ENCODE data around the gene TEAD1. TPM values are rescaled to one million over a fixed set of nuclear protein-coding genes. Genes with fewer than 3 reads are reported as not detected.

Gene TEAD1
- total RNA-seq, 2 experiments from 2014 or later, result 5.6 to 10.8 TPM

DNA sequence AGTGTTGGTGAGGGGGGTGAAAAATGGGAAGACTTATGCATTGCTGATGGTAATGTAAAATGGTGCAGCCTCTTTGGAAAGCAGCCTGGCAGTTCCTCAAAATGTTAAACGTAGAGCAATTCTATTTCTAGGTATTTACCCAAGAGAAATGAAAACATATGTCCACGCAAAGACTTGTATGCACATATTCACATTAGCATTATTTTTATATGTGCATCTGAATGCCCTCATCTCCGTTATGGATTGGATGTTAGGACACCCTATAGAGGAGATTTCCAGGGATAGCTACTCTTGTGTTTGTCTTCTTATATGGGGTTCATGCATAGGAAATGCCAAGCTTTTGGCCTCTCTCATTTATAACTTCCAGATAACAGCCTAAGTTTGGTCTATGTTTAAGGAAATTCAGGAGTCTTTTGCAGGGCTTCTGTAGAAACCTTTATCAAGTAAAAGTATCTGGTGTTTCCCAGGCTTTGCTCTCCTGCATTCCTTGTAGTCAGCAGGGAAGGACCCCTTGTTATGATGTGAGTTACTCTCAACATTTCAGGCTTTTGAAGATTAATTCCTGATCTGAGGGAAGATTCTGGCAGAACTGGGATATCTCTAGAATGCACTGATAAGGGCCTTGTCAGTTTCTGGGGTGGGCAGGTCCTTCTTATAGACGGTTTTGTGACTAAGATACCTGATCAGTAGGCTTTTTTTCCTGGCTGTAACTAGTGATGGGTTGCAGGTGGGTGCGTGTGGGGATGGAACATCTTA lies 116.8 kb downstream of the TEAD1 start:
- no peak for DNase-seq (ENCODE audit: low spot score)
- BruUV-seq (replicated peaks), result no TSS peak
- no peak overlapping the region for H2AFZ ChIP-seq (ENCODE audit: low read length)
- ChIA-PET POLR2A (no interaction called here), CTCF (ENCODE audit: unreplicated experiment) (no interaction called here)
- no peaks in the 10 kb centered on the region for H3K9me3 ChIP-seq (ENCODE audit: low read length)
- H4K20me1 ChIP-seq (ENCODE audit: insufficient read depth, low read length), result no peaks in the 10 kb centered on the region
- intact Hi-C loops (cut with micrococcal nuclease; ENCODE audit: unreplicated experiment), result no loop called here
- no peaks in the 10 kb centered on the region for H3K9me2 ChIP-seq (ENCODE audit: insufficient read depth, low read length)
- H3K36me3 ChIP-seq (ENCODE audit: insufficient read depth, low read length), result no peaks in the 10 kb centered on the region
- H3K4me2 ChIP-seq (ENCODE audit: low read length), result no peak overlapping the region
- no peaks in the 10 kb centered on the region for H3K79me2 ChIP-seq (ENCODE audit: insufficient read depth, low read depth, low read length)
- TF ChIP-seq CTCF (conservative IDR thresholded peaks at IDR 0.05; ENCODE audit: low read length) (no peak), EZH2phosphoT487 (IDR thresholded peaks at IDR 0.05; ENCODE audit: borderline replicate concordance, low read depth, low read length) (no peak)
- H3K4me3 ChIP-seq (ENCODE audit: low read depth, low read length, poor library complexity, severe bottlenecking), result no peak overlapping the region
- no peak overlapping the region for H3K27ac ChIP-seq (ENCODE audit: low read depth, low read length, poor library complexity, severe bottlenecking)
- H3K4me1 ChIP-seq (ENCODE audit: insufficient read depth, low read length, poor library complexity, severe bottlenecking), result no peaks in the 10 kb centered on the region

- no peaks in the 10 kb centered on the region for H3K4me1 ChIP-seq (ENCODE audit: insufficient read depth, low read length, poor library complexity, severe bottlenecking)
- H3K9me3 ChIP-seq (ENCODE audit: low read length), result no peaks in the 10 kb centered on the region
- no peaks in the 10 kb centered on the region for H3K36me3 ChIP-seq (ENCODE audit: insufficient read depth, low read length)
- H3K4me2 ChIP-seq (ENCODE audit: low read length), result no peak overlapping the region
- H3K9me2 ChIP-seq (ENCODE audit: insufficient read depth, low read length), result no peaks in the 10 kb centered on the region
- no TSS peak for BruUV-seq (replicated peaks)
- POLR2A ChIA-PET, result no interaction called here
- no peak overlapping the region for H3K27ac ChIP-seq (ENCODE audit: low read depth, low read length, poor library complexity, severe bottlenecking)
- CTCF ChIA-PET (ENCODE audit: unreplicated experiment), result no interaction called here
- H4K20me1 ChIP-seq (ENCODE audit: insufficient read depth, low read length), result no peaks in the 10 kb centered on the region
- DNase-seq (ENCODE audit: low spot score), result no peak
- no peaks in the 10 kb centered on the region for H3K79me2 ChIP-seq (ENCODE audit: insufficient read depth, low read depth, low read length)
- intact Hi-C loops (cut with micrococcal nuclease; ENCODE audit: unreplicated experiment), result no loop called here
- no peak for TF ChIP-seq CTCF (conservative IDR thresholded peaks at IDR 0.05; ENCODE audit: low read length)
- TF ChIP-seq EZH2phosphoT487 (IDR thresholded peaks at IDR 0.05; ENCODE audit: borderline replicate concordance, low read depth, low read length), result no peak
- H2AFZ ChIP-seq (ENCODE audit: low read length), result no peak overlapping the region
- H3K4me3 ChIP-seq (ENCODE audit: low read depth, low read length, poor library complexity, severe bottlenecking), result no peak overlapping the region
Measured at GRCh38 chr11:12792018-12792417, 117.8 kb downstream of the TEAD1 start.

DNA sequence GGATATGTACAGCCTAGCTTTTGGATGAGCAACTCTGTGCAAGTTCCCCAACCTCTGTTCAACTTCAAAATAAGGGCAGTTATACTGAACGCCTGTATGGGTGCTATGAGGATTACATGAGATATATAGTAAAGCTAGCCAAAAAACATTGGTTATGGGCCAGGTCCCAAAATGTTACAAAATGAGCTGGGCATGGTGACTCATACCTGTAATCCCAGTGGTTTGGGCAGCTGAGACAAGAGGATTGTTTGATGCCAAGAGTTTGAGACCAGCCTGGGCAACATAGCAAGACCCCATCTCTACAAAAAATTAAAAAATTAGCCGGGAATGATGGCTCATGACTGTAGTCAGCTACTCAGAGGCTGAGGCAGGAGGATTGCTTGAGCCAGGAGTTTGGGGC lies 118.4 kb downstream of the TEAD1 start:
- Histone ChIP-seq H3K27ac (ENCODE audit: low read depth, low read length, poor library complexity, severe bottlenecking) (no peak overlapping the region), H3K79me2 (ENCODE audit: insufficient read depth, low read depth, low read length) (no peaks in the 10 kb centered on the region), H4K20me1 (ENCODE audit: insufficient read depth, low read length) (no peaks in the 10 kb centered on the region), H3K4me1 (ENCODE audit: insufficient read depth, low read length, poor library complexity, severe bottlenecking) (no peaks in the 10 kb centered on the region), H3K36me3 (ENCODE audit: insufficient read depth, low read length) (no peaks in the 10 kb centered on the region), H3K4me3 (ENCODE audit: low read depth, low read length, poor library complexity, severe bottlenecking) (no peak overlapping the region), H3K9me3 (ENCODE audit: low read length) (no peaks in the 10 kb centered on the region), H3K9me2 (ENCODE audit: insufficient read depth, low read length) (no peaks in the 10 kb centered on the region), H2AFZ (ENCODE audit: low read length) (no peak overlapping the region), H3K4me2 (ENCODE audit: low read length) (no peak overlapping the region)
- intact Hi-C loops (cut with micrococcal nuclease; ENCODE audit: unreplicated experiment), result no loop called here
- BruUV-seq (replicated peaks), result no TSS peak
- no peak for TF ChIP-seq EZH2phosphoT487 (IDR thresholded peaks at IDR 0.05; ENCODE audit: borderline replicate concordance, low read depth, low read length)
- no peak for TF ChIP-seq CTCF (conservative IDR thresholded peaks at IDR 0.05; ENCODE audit: low read length)
- POLR2A ChIA-PET, result no interaction called here
- no peak for DNase-seq (ENCODE audit: low spot score)
- CTCF ChIA-PET (ENCODE audit: unreplicated experiment), result no interaction called here
